Measurements from ENCODE around the gene SERINC4.
A peak's percentile ranks its signal among the peaks of the same experiment; 100 is the strongest.
"Not testable (repeated sequence)": the region's sequence is repeated elsewhere in the genome, so short reads cannot be mapped to it uniquely, and the experiment has no call there.

Gene SERINC4

GRCh38 chr15:43763819-43764446 lies 36.1 kb downstream of the SERINC4 start:
- DNase-seq (ENCODE audit: low spot score): no peak
- FAIRE-seq: no peak

- no peak for DNase-seq (ENCODE audit: low spot score)
- no peak for FAIRE-seq
Observed at GRCh38 chr15:43762824-43763223, 37.2 kb downstream of the SERINC4 start.

GRCh38 chr15:43751885-43752284 lies 48.1 kb downstream of the SERINC4 start:
- FAIRE-seq (no peak), DNase-seq (ENCODE audit: low spot score) (no peak)

GRCh38 chr15:43749690-43750345 lies 50.2 kb downstream of the SERINC4 start:
- no peak for FAIRE-seq
- no peak for DNase-seq (ENCODE audit: low spot score)

- DNase-seq (ENCODE audit: low spot score): no peak
- FAIRE-seq: no peak
Observed at GRCh38 chr15:43748376-43748775, 51.6 kb downstream of the SERINC4 start.

- not testable (repeated sequence) for DNase-seq (ENCODE audit: low spot score); FAIRE-seq
Observed at GRCh38 chr15:43746903-43747309, 53.1 kb downstream of the SERINC4 start.

GRCh38 chr15:43746245-43746902 lies 53.6 kb downstream of the SERINC4 start, which contains the start of gene PDIA3:
Gene PDIA3, plus strand, starts transcription at chr15:43746438. Its CDS starts 102 bp downstream, at chr15:43746540.
- peak; percentile 96 for DNase-seq (ENCODE audit: low spot score)
- not testable (repeated sequence) for FAIRE-seq
